K562 (cell line): Measurements from ENCODE around the gene BAIAP2. TPM values are rescaled to one million over a fixed set of nuclear protein-coding genes. Genes with fewer than 3 reads are reported as not detected.
A peak's percentile ranks its signal among the peaks of the same experiment; 100 is the strongest.

Source experiments
- ATAC-seq: fragments of 200-7000 bp; cut with Tn5 transposase; 3 replicates; pipeline ENCODE4 v1.9.1; 2020; ENCODE audit warnings: moderate library complexity
- BruUV-seq: library from RNA; stranded (reverse); fragments of 400-500 nt; replicated peaks from 2 replicates; lab custom pipeline; 2021; lab: Mats Ljungman, UMichigan
- CTCF ChIA-PET: fragments of 300-600 bp; formaldehyde crosslinking; extraction: SDS; loops from one replicate; lab custom pipeline; 2021; ENCODE audit warnings: low intra/inter-chr PET ratio; lab: Yijun Ruan, JAX
- POLR2A ChIA-PET: fragments of 300-600, 350-650 bp; sonication (Branson Sonifier 250); formaldehyde crosslinking; extraction: SDS; loops from one replicate; lab custom pipeline; 2021; ENCODE audit warnings: antibody characterized with exemption, inconsistent platforms; lab: Yijun Ruan, JAX
- DNase-seq, 4 experiments: peaks; one replicate each; pipeline versions ENCODE4 v3.0.0 to v3.0.0-alpha.2; 2011 to 2018; ENCODE audit warnings: low spot score in 3 of 4, mixed read lengths in 3 of 4; ENCODE audit errors: extremely low read depth in 1 of 4
- FAIRE-seq: peaks from 2 replicates; lab custom pipeline; 2011; peaks lifted over from hg19 to GRCh38; lab: Jason Lieb, UNC
- H2AFZ ChIP-seq: 2 replicates; pipeline ENCODE4 v1.6.0; 2011; ENCODE audit warnings: low read depth, low read length, control low read depth, inconsistent platforms
- H3K27ac ChIP-seq: fragments of 200-600 bp; 3 replicates; pipeline ENCODE4 v1.8.0; 2011; ENCODE audit warnings: low read depth, mild to moderate bottlenecking, control low read depth, inconsistent platforms, low read length, moderate library complexity, mixed read lengths; ENCODE audit errors: extremely low read depth
- H3K27me3 ChIP-seq, 2 experiments: fragments of 300-600 bp in 1 of 2; 2 replicates in 1 of 2; 3 replicates in 1 of 2; pipeline versions ENCODE4 v1.6.0 to v1.8.0; 2011; ENCODE audit warnings: inconsistent platforms in 2 of 2, low read length in 2 of 2, mild to moderate bottlenecking in 1 of 2, mixed read lengths in 1 of 2, moderate library complexity in 1 of 2; ENCODE audit not compliant: control insufficient read depth in 2 of 2, insufficient read depth in 2 of 2
- H3K36me3 ChIP-seq: fragments of 300-600 bp; 3 replicates; pipeline ENCODE4 v1.8.0; 2011; ENCODE audit warnings: mild to moderate bottlenecking, low read length, inconsistent platforms; ENCODE audit not compliant: control insufficient read depth, insufficient read depth
- H3K4me1 ChIP-seq, 2 experiments: fragments of 200-600 bp in 1 of 2; replicated peaks in 1 of 2; 2 replicates in 1 of 2; 3 replicates in 1 of 2; pipeline versions ENCODE4 v1.5.1 to v1.8.0; 2011; ENCODE audit warnings: inconsistent platforms in 2 of 2, low read length in 2 of 2, mild to moderate bottlenecking in 1 of 2, mixed read lengths in 1 of 2, moderate library complexity in 1 of 2; ENCODE audit not compliant: control insufficient read depth in 2 of 2, insufficient read depth in 2 of 2
- H3K4me2 ChIP-seq: 2 replicates; pipeline ENCODE4 v1.6.1; 2011; ENCODE audit warnings: low read length, control low read depth, inconsistent platforms, mixed read lengths; ENCODE audit not compliant: insufficient read depth
- H3K4me3 ChIP-seq: fragments of 200-600 bp; sonication (generic), shearing (Covaris generic); 2 replicates; pipeline ENCODE4 v1.5.1; 2016; ENCODE audit warnings: control low read depth, inconsistent platforms
- H3K79me2 ChIP-seq: fragments of 200-600 bp; 3 replicates; pipeline ENCODE4 v1.8.0; 2011; ENCODE audit warnings: low read length, inconsistent platforms; ENCODE audit not compliant: control insufficient read depth, insufficient read depth
- H3K9ac ChIP-seq, 2 experiments: 2 replicates each; pipeline versions ENCODE4 v1.6.0 to v1.6.1; 2011; ENCODE audit warnings: low read depth in 2 of 2, low read length in 2 of 2, control low read depth in 1 of 2, inconsistent platforms in 1 of 2, mild to moderate bottlenecking in 1 of 2, mixed read lengths in 1 of 2; ENCODE audit not compliant: insufficient read depth in 1 of 2
- H3K9me1 ChIP-seq: one replicate; pipeline ENCODE4 v1.6.0; 2011; ENCODE audit warnings: inconsistent platforms, mild to moderate bottlenecking, low read length, moderate library complexity; ENCODE audit not compliant: control insufficient read depth, insufficient read depth
- H3K9me3 ChIP-seq: replicated peaks from 2 replicates; pipeline ENCODE4 v1.5.1; 2011; ENCODE audit warnings: low read depth, low read length, inconsistent platforms; ENCODE audit not compliant: control insufficient read depth, insufficient read depth
- H4K20me1 ChIP-seq: replicated peaks from 2 replicates; pipeline ENCODE4 v1.6.1; 2011; ENCODE audit warnings: low read length, inconsistent platforms, mixed read lengths; ENCODE audit not compliant: control insufficient read depth, insufficient read depth
- EGR1 ChIP-seq: fragments of 450-650 bp; conservative IDR thresholded peaks from 2 replicates; pipeline ENCODE4 v1.6.1; 2017; ENCODE audit warnings: mild to moderate bottlenecking
- ELF2 ChIP-seq: fragments of 250-450 bp; sonication (Bioruptor Pico); IDR thresholded peaks from 2 replicates; pipeline ENCODE4 v1.5.0; 2021; ENCODE audit warnings: mild to moderate bottlenecking
- ETS2 ChIP-seq: IDR thresholded peaks from 2 replicates; pipeline ENCODE4 v1.6.1; 2016; ENCODE audit warnings: borderline replicate concordance, missing genetic modification characterization, mild to moderate bottlenecking, moderate library complexity, missing compliant biosample characterization; ENCODE audit not compliant: poor library complexity, severe bottlenecking
- NFXL1 ChIP-seq: fragments of 450-650 bp; formaldehyde crosslinking; IDR thresholded peaks from 2 replicates; pipeline ENCODE4 v1.4.0; 2021; ENCODE audit warnings: mild to moderate bottlenecking
- SMAD4 ChIP-seq: fragments of 250-450 bp; sonication (Bioruptor Pico); conservative IDR thresholded peaks from 2 replicates; pipeline ENCODE4 v1.8.0; 2021; ENCODE audit warnings: inconsistent platforms, mild to moderate bottlenecking, moderate library complexity
- ZC3H4 ChIP-seq: sonication (generic); formaldehyde crosslinking; IDR thresholded peaks from 2 replicates; pipeline ENCODE4 v1.9.0; 2021; ENCODE audit warnings: missing genetic modification reagents, borderline replicate concordance
- WGBS: fragments of 100-300 bp; shearing (Covaris generic); methylation state at CpG from one replicate; pipeline ENCODE4 v1.1.6; 2016; ENCODE audit warnings: low coverage, mixed read lengths; ENCODE audit not compliant: insufficient coverage; ENCODE audit errors: missing lambda C conversion rate; 5-methylcytosine and 5-hydroxymethylcytosine counted together
- in situ Hi-C: fragments of 300-500 bp; cut with MboI; formaldehyde crosslinking; loops from 4 replicates; pipeline ENCODE4 v1.15.0; 2018; ENCODE audit warnings: inconsistent platforms, mixed read lengths
- intact Hi-C: fragments of 100-400 bp; cut with micrococcal nuclease; formaldehyde crosslinking; loops from 2 replicates; pipeline ENCODE4 v1.14.2; 2022
- polyA plus RNA-seq, 8 experiments: library from polyadenylated mRNA; depleted of rRNA in 4 of 8; stranded (reverse) in 5 of 8; unstranded in 3 of 8; fragments of >200 nt; fragmentation: Nextera tagmentation in 2 of 8; fragmentation: Illumina TruSeq in 1 of 8; extraction: Ambion mirVana in 2 of 8; extraction: Trizol in 1 of 8; gene quantifications; 2 replicates each; pipeline versions ENCODE4 v1.2.1 to v1.2.3, GENCODE V29; 2011 to 2014; ENCODE audit warnings: inconsistent platforms in 1 of 8, missing spikeins in 1 of 8
- total RNA-seq, 7 experiments: library from RNA; depleted of rRNA in 6 of 7; stranded (reverse); fragments of >200 nt in 6 of 7; fragmentation: Illumina TruSeq in 2 of 7; extraction: Trizol in 2 of 7; gene quantifications; 2 replicates each; pipeline versions ENCODE4 v1.2.1 to v1.2.3, GENCODE V29; 2011 to 2021; ENCODE audit warnings: low replicate concordance in 1 of 7

The BAIAP2 gene
- total and polyA plus RNA-seq, 9 of the 15 experiments (the other 6 are each of a cell fraction or from before 2014, with no cell fraction given): 2.3 to 51.6 (median 18.4) TPM

- H3K4me3 ChIP-seq: no peak overlapping the region
- no peak overlapping the region for H2AFZ ChIP-seq
- BruUV-seq: no TSS peak
- no peaks in the 10 kb centered on the region for H3K36me3 ChIP-seq
- POLR2A ChIA-PET: no interaction called here
- peaks cover 2% of the 10 kb centered on the region for H4K20me1 ChIP-seq
- TF ChIP-seq EGR1 (0 out of 2 replicates have a peak, but pooled peaks have one; percentile 21), SMAD4 (no peak), NFXL1 (CRISPR knock-in tag) (no peak), ZC3H4 (CRISPR knock-in tag) (no peak), ELF2 (CRISPR knock-in tag) (no peak), ETS2 (tag) (no peak)
- TF ChIP-seq, all 486 proteins: peak for 1
- peaks cover 13 to 53% of the 10 kb centered on the region in 2 experiments; a peak in 4 of 5 replicates for H3K4me1 ChIP-seq
- H3K79me2 ChIP-seq: no peaks in the 10 kb centered on the region
- no peak for FAIRE-seq
- CTCF ChIA-PET: interaction anchor here (0.7 kb wide), 1 partner anchor 458 kb away, joined by 3 read pairs; no protein-coding TSS in a partner anchor
- H3K4me2 ChIP-seq: no peak overlapping the region
- WGBS: 47% methylated on average over 13 of the region's 15 CpGs
- no peak for ATAC-seq
- peaks cover 2% of the 10 kb centered on the region; the same call in 1 of the 2 replicates for H3K9me3 ChIP-seq
- DNase-seq: no peak
- H3K9me1 ChIP-seq: no peaks in the 10 kb centered on the region
- intact Hi-C loops (no loop called here), in situ Hi-C loops (loop anchor here (25.0 kb wide), 1 partner anchor 99 kb away; the partner anchor contains the start of genes NDUFAF8 and TEPSIN)
- H3K9ac ChIP-seq: no peak overlapping the region
- H3K27me3 ChIP-seq: peaks cover 0 to 20% of the 10 kb centered on the region in 2 experiments; a peak in 3 of 5 replicates
- no peak overlapping the region for H3K27ac ChIP-seq
These were observed 103.1 kb downstream of the BAIAP2 start for GRCh38 chr17:81138083-81138482.
